Suprapubic skin (tissue), 4 donors: Measurements from ENCODE around the gene DST.

ENCODE experiments used
- CTCF ChIP-seq, 2 donors: fragments of 200-600 bp in 1 of 2; fragments of 450-650 bp in 1 of 2; sonication (generic) in 1 of 2; IDR thresholded peaks; one replicate each; pipeline ENCODE4 v1.5.1; 2016 to 2019; ENCODE audit warnings: antibody characterized with exemption in 2 of 2, mild to moderate bottlenecking in 1 of 2, moderate library complexity in 1 of 2
- POLR2A ChIP-seq, 2 donors: fragments of 450-650 bp; IDR thresholded peaks; one replicate each; pipeline ENCODE4 v1.6.1; 2017; ENCODE audit warnings: antibody characterized with exemption in 2 of 2, mild to moderate bottlenecking in 2 of 2, moderate library complexity in 2 of 2
- POLR2AphosphoS5 ChIP-seq, 3 donors: sonication (generic); formaldehyde crosslinking; IDR thresholded peaks; one replicate each; pipeline ENCODE4 v1.6.1; 2017; ENCODE audit warnings: antibody characterized with exemption in 3 of 3

- TF ChIP-seq CTCF (IDR thresholded peaks at IDR 0.05) (no peak), POLR2AphosphoS5 (IDR thresholded peaks at IDR 0.05) (no peak), POLR2A (IDR thresholded peaks at IDR 0.05) (no peak)
Observed at GRCh38 chr6:56507517-56507916, 135.2 kb downstream of the DST start.
